Raji (cell line): ENCODE results near the gene ZC3H12A.

Source experiments
- POLR2A ChIP-seq: IDR thresholded peaks from 2 replicates; pipeline ENCODE4 v1.6.1; 2011; ENCODE audit warnings: low read depth, low read length, control low read depth; ENCODE audit not compliant: insufficient read depth

ZC3H12A gene

DNA sequence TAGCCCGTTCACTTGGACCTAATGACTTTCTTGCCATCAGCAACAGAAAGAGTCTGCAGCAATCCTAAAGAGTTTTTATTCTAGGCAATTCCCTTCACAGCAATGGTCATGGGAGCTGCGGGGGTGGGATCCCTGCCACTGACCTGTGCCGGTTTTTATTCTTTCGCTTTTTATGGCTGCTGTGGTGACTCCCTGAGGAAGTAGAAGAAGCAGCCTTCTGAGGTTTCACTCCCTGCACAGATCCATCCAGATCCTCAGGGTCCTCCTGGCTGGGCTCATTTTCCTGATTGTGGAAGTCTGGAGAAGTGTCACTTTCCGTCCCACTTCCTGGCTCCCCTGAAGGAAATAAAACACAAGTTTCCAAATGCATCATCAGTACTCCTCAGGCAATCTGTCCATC, 27.3 kb downstream of the ZC3H12A start:
- no peak for TF ChIP-seq POLR2A

DNA sequence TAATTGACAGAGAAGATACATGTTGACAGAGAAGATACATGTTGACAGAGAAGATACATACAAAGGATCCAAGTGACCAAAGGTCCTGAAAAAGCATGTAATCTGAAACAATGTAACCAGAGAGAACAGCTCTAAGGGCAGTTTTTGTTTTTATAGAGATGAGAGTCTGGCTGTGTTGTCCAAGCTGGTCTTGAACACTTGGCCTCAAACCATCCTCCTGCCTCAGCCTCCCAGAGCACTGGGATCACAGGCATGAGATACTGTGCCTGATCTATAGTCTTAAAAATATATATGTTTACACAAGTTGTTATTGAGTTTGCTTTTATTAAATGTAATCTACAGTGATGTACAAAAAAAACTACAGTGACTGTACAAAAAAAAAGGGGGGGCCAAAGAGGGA, 27.7 kb downstream of the ZC3H12A start:
- TF ChIP-seq POLR2A, result no peak

DNA sequence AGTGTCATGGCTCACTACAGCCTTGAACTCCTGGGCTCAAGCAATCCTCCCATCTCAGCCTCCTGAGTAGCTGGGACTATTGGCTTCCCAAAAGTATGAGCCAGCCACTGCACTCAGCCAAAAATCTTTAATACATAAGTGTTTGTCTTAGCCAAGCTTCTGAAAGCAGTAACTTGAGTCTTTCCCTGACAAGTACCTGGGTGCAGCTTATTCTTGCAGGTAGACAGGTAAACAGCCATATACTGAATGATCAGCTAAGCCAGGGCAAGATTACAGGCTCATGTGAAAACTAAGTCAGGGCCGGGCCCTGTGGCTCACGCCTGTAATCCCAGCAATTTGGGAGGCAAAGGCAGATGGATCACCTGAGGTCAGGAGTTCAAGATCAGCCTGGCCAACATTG, 32.4 kb downstream of the ZC3H12A start:
- no peak for TF ChIP-seq POLR2A

DNA sequence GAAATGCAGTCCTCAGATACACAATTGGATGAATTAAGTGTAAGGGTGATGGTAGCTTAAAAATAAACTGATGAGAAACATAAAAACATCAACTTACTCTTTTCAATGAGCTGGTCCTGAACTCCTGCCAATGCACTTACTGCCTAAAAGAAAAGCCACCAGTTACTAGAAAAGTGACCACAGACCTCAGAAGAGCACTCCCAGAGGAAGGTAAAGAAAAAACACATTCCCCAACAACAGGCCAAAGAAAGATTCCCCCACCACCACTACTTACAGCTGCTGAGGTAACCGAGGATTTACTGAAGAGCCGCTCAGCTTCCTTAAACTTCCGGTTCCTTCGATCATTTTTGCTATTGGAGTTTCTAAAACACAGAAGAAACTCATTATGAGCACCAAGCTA, 34.8 kb downstream of the ZC3H12A start:
- TF ChIP-seq POLR2A, result no peak

DNA sequence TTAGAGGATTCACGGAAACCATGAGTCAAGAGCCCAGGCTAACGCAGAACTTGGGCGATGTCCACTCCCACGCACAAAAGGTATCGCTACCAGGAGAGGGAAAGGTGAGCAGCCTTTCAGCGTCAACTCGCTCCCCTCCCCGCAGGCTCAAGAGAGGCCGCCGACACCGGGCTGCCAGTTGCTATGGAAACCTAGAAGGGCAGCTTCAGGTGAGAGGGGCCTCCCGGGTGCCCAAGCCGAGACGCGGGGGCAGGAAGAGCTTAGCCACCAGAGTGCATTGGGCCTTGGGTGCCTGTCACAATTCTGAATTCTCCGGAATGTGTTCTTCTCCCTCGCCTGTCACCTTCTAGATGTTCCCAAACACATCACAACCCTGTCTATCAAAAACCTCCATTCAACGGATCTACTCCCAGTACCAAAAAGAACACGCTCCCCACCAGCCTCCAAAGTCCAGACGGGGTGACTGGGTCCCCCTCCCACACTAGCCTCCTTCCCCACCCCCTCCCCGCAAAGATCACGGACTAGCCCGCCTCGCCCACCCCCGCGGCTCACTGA, 39.5 kb downstream of the ZC3H12A start:
- no peak for TF ChIP-seq POLR2A

DNA sequence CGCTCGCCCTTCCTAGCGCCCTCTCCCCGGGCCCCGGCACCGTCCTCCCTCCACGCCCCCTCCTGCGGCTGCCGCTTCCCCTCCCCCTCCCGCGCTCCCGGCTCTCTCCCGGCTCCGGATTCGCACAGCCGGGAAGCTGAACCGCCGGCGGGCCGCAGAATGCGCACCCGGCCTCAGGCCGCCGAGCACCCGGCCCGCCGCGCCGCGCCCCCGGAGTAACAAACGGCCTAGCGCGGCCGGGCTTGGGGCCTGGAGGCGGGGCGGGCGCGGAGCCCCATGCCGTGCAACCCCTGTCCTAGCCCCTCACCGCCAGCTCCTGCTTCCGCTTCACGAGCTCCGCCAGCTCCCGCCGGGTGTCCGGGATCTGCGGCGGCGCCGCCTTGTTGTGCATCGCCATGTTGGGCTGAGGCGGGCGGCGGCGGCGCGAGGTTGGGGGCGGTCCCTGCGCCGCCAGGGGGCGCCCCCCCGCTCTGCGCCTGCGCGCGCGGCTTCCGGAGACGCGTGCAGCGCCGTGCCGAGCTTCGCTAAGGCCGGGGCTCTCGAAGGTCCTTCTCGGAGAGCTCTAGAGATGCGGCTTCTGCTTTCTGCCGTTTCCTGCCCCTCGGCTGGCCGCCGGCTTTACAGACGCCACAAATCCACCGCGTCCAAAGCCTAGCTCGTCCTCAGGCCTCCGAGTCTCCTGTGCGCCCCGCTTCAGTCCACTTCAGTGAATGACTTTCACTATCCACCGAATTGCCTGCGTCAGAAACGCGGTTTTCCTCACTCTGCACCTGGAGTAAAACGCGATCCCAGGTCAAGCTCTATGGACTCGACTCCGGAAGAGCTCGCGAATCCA, 40.2 kb downstream of the ZC3H12A start, which contains the start of gene MEAF6:
MEAF6 (minus strand) TSS at position 417 of the 835 bp plus-strand sequence; CDS start at position 397, 20 bp downstream.
- peak; percentile 76 for TF ChIP-seq POLR2A

DNA sequence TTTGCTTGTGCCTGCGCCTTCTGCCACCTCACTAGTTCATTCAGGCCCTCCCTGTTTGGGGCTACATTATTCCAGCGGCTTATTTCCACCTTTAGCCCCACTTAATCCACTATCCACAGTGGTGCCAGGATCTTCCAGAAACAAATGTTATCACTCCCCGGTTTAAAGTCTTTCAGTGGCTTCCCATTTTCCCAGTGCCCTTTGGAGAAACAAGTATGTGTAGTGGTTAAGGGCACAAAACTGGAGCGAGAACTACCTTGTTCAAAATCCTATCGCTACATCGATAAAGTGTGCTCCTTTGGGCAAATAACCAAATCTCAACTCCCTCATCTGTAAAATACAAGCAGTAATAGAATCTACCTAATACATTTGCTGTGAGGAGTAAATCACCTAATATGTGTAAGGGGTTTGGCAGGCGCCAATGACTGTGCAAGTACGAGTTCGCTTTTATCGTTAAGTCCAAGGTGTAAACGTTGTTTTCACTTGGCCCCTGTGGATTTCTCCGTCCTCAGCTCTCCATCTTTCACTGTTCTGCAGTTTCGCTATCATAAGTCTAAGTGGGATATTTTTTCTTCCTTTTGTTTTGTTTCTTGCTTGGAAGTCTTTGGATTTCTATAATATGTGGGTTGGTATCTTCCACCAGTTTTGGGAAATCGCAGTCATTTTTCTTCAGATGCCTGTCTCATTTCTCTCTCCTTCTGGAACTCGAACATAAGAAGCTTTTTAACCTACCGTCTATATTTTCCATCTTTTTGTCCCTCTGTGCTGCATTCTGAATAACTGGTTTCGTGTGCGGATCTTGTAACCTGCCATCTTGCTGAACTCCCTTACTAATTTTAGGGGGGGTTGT, 41.0 kb downstream of the ZC3H12A start:
- TF ChIP-seq POLR2A, result no peak

DNA sequence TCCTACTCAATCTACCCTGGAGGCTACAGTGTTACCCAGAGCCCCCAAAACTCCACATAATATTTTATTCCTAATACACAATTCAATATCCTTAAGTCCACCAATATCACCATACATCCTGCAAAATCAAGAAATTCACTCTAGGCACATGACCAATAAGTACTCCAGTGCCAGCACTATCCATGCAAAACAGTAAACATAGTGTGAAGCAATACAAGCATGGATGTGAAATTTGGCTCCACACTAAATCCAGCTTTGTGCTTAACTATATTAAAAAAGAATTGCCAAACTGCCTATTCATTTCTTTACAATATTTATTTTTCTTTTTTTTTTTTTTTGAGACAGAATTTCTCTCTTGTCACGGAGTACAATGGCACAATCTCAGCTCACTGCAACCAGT, 43.2 kb downstream of the ZC3H12A start:
- no peak for TF ChIP-seq POLR2A

DNA sequence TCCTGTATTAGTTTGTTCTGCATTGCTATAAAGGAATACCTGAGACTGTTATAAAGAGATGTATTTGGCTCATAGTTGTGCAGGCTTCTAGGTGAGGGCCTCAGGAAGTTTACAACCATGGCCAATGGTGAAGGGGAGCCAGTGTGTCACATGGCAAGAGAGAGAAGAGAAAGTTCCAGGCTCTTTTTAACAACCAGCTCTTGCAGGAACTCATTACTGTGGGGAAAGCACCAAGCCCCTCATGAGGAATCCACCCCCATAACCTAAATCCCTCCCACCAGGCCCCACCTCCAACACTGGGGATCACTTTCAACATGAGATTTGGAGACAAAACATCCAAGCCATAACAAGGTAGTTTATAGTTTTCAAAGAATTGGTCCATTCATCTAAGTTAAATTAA, 45.2 kb downstream of the ZC3H12A start:
- TF ChIP-seq POLR2A, result no peak

DNA sequence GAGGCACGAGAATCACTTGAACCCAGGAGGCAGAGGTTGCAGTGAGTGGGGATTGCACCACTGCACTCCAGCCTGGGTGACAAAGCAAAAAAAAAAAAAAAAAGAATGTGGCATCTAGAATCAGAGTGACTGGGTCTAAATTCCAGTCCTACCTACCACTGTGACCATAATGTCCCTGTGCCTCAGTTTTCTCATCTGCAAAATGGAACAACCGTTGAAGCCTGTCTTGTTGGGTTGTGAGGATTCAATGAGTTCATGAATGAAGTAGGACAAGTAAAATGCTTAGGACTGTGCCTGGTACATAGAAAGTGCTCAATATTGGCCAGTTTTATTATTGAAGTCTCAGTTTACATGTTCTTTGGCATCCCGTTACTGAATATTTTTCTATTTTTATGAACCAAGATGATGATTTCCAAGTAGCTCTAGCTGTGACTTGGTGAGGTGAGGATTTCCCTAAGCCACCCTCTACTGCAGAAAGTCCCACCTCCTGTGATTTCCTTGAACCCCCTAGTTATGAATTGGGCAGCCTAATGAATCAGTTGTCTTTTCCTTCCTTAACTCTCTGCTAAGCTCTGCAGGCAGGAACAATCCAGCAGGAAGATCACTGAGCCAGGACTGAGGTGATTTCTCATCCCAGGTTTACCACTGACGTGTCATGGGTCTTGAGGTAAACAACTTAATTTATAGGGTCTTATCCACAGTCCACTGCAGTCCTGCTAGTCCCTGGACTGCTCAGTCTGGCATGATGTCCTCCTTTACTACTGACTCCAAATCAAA, 59.1 kb downstream of the ZC3H12A start:
- TF ChIP-seq POLR2A, result no peak
